Activated CD4-positive, CD25-positive, alpha-beta regulatory T cell (primary cell): ENCODE data around the gene MPZL1.
"Not testable (repeated sequence)": the region's sequence is repeated elsewhere in the genome, so short reads cannot be mapped to it uniquely, and the experiment has no call there.

Source experiments
- DNase-seq, 4 experiments: peaks; one replicate each; lab custom pipeline; 2025; lab: John Stamatoyannopoulos, UW

Gene MPZL1

GRCh38 chr1:167781558-167781957 is 59.8 kb downstream of the MPZL1 start:
- DNase-seq = no peak

- DNase-seq = no peak
Observed at GRCh38 chr1:167782946-167783345, 61.2 kb downstream of the MPZL1 start.

GRCh38 chr1:167784876-167785550 is 63.2 kb downstream of the MPZL1 start:
- no peak for DNase-seq

GRCh38 chr1:167786502-167786901 is 64.7 kb downstream of the MPZL1 start:
- no peak for DNase-seq

GRCh38 chr1:167789501-167789900 is 67.7 kb downstream of the MPZL1 start:
- no peak for DNase-seq

- DNase-seq = no peak
Observed at GRCh38 chr1:167790117-167790516, 68.3 kb downstream of the MPZL1 start.

- no peak for DNase-seq
Observed at GRCh38 chr1:167791281-167792187, 69.8 kb downstream of the MPZL1 start.

GRCh38 chr1:167792188-167792565 is 70.4 kb downstream of the MPZL1 start:
- no peak for DNase-seq

- DNase-seq = no peak
Observed at GRCh38 chr1:167794043-167794442, 72.3 kb downstream of the MPZL1 start.

- DNase-seq = no peak
Observed at GRCh38 chr1:167795810-167796740, 74.3 kb downstream of the MPZL1 start.

GRCh38 chr1:167797015-167797414 is 75.2 kb downstream of the MPZL1 start:
- no peak for DNase-seq

- no peak for DNase-seq
Observed at GRCh38 chr1:167798952-167799351, 77.2 kb downstream of the MPZL1 start.

GRCh38 chr1:167799747-167800146 is 78.0 kb downstream of the MPZL1 start:
- DNase-seq = no peak

GRCh38 chr1:167800251-167800650 is 78.5 kb downstream of the MPZL1 start:
- DNase-seq = no peak

GRCh38 chr1:167802235-167802634 is 80.5 kb downstream of the MPZL1 start:
- DNase-seq = no peak

- DNase-seq = peak; percentile 63 to 80 (median 70)
Observed at GRCh38 chr1:167803358-167804207, 81.8 kb downstream of the MPZL1 start.

- DNase-seq = no peak
Observed at GRCh38 chr1:167805041-167805556, 83.3 kb downstream of the MPZL1 start.

GRCh38 chr1:167806235-167806634 is 84.5 kb downstream of the MPZL1 start:
- not testable (repeated sequence) for DNase-seq

GRCh38 chr1:167806676-167807075 is 84.9 kb downstream of the MPZL1 start:
- not testable (repeated sequence) for DNase-seq

GRCh38 chr1:167808104-167808503 is 86.3 kb downstream of the MPZL1 start:
- DNase-seq = no peak

GRCh38 chr1:167808690-167809089 is 86.9 kb downstream of the MPZL1 start:
- DNase-seq = no peak
